GM12878 (cell line): ENCODE measurements around the gene ANKRD50. TPM values are rescaled to one million over a fixed set of nuclear protein-coding genes. Genes with fewer than 3 reads are reported as not detected.

Source experiments
- ATAC-seq: fragments of 200-7000 bp; cut with Tn5 transposase; 3 replicates; pipeline ENCODE4 v1.9.1; 2020; ENCODE audit warnings: mild to moderate bottlenecking, moderate library complexity
- BruUV-seq: library from RNA; stranded (reverse); fragments of 400-500 nt; replicated peaks from 2 replicates; lab custom pipeline; 2021; lab: Mats Ljungman, UMichigan
- CTCF ChIA-PET: fragments of 300-600 bp; sonication (Branson Sonifier 250); formaldehyde crosslinking; extraction: SDS; loops from one replicate; lab custom pipeline; 2021; ENCODE audit warnings: inconsistent platforms; lab: Yijun Ruan, JAX
- POLR2A ChIA-PET: fragments of 350-600 bp; formaldehyde crosslinking; extraction: SDS; loops from one replicate; lab custom pipeline; 2021; ENCODE audit warnings: inconsistent platforms; lab: Charles Lee
- RAD21 ChIA-PET: fragments of 300-600 bp; sonication (Branson Sonifier 250); formaldehyde crosslinking; loops from one replicate; lab custom pipeline; 2023; ENCODE audit warnings: antibody characterized with exemption; ENCODE audit not compliant: unreplicated experiment; lab: Charles Lee
- SMC1A ChIA-PET: fragments of 300-600 bp; sonication (Branson Sonifier 250); formaldehyde crosslinking; loops from one replicate; lab custom pipeline; 2023; ENCODE audit not compliant: unreplicated experiment, uncharacterized antibody; lab: Charles Lee
- DNase-seq: peaks from one replicate; pipeline ENCODE4 v3.0.0-alpha.2; 2011; ENCODE audit warnings: low read depth, low spot score
- FAIRE-seq: peaks from 3 replicates; lab custom pipeline; 2011; peaks lifted over from hg19 to GRCh38; lab: Jason Lieb, UNC
- H2AFZ ChIP-seq: 2 replicates; pipeline ENCODE4 v1.6.0; 2011; ENCODE audit warnings: low read depth, low read length, control low read depth; ENCODE audit not compliant: control insufficient read depth
- H3K27ac ChIP-seq: 2 replicates; pipeline ENCODE4 v1.5.1; 2011; ENCODE audit warnings: control low read depth; ENCODE audit not compliant: control insufficient read depth, insufficient read depth
- H3K27me3 ChIP-seq, 2 experiments: replicated peaks in 1 of 2; 2 replicates each; pipeline versions ENCODE4 v1.6.0 to v1.6.1; 2011; ENCODE audit warnings: low read length in 1 of 2; ENCODE audit not compliant: control insufficient read depth in 2 of 2, insufficient read depth in 2 of 2
- H3K36me3 ChIP-seq, 2 experiments: 2 replicates each; pipeline ENCODE4 v1.5.1; 2011; ENCODE audit warnings: low read length in 1 of 2; ENCODE audit not compliant: control insufficient read depth in 2 of 2, insufficient read depth in 2 of 2
- H3K4me1 ChIP-seq: 2 replicates; pipeline ENCODE4 v1.6.1; 2011; ENCODE audit warnings: mild to moderate bottlenecking, low read length, moderate library complexity, mixed read lengths; ENCODE audit not compliant: control insufficient read depth, insufficient read depth
- H3K4me2 ChIP-seq: 2 replicates; pipeline ENCODE4 v1.6.0; 2011; ENCODE audit warnings: control low read depth; ENCODE audit not compliant: control insufficient read depth, insufficient read depth
- H3K4me3 ChIP-seq: fragments of 200-600 bp; sonication (generic); 2 replicates; pipeline ENCODE4 v1.5.1; 2016
- H3K79me2 ChIP-seq: 2 replicates; pipeline ENCODE4 v1.6.0; 2011; ENCODE audit warnings: low read length; ENCODE audit not compliant: control insufficient read depth, insufficient read depth
- H3K9ac ChIP-seq: 2 replicates; pipeline ENCODE4 v1.8.0; 2011; ENCODE audit warnings: low read length, control low read depth, mixed read lengths; ENCODE audit not compliant: control insufficient read depth, insufficient read depth
- H3K9me3 ChIP-seq: replicated peaks from 3 replicates; pipeline ENCODE4 v1.5.1; 2011; ENCODE audit warnings: mild to moderate bottlenecking, low read length; ENCODE audit not compliant: control insufficient read depth, insufficient read depth
- H4K20me1 ChIP-seq: 2 replicates; pipeline ENCODE4 v1.6.0; 2011; ENCODE audit not compliant: control insufficient read depth, insufficient read depth
- BMI1 ChIP-seq: fragments of 450-650 bp; IDR thresholded peaks from 2 replicates; pipeline ENCODE4 v1.6.1; 2016; ENCODE audit warnings: mild to moderate bottlenecking, moderate library complexity, borderline replicate concordance
- FOXK2 ChIP-seq: fragments of 450-650 bp; IDR thresholded peaks from 2 replicates; pipeline ENCODE4 v1.6.1; 2017; ENCODE audit warnings: mild to moderate bottlenecking, moderate library complexity
- IKZF1 ChIP-seq: fragments of 450-650 bp; conservative IDR thresholded peaks from 2 replicates; pipeline ENCODE4 v1.6.1; 2017; ENCODE audit warnings: antibody characterized with exemption, mild to moderate bottlenecking
- IKZF2 ChIP-seq, 2 experiments: fragments of 450-650 bp; IDR thresholded peaks; 2 replicates each; pipeline ENCODE4 v1.6.1; 2017; ENCODE audit warnings: mild to moderate bottlenecking in 2 of 2, moderate library complexity in 2 of 2
- KDM1A ChIP-seq: fragments of 200-600 bp; sonication (generic); IDR thresholded peaks from 2 replicates; pipeline ENCODE4 v1.6.1; 2016; ENCODE audit warnings: borderline replicate concordance
- MTA2 ChIP-seq: fragments of 450-650 bp; IDR thresholded peaks from 2 replicates; pipeline ENCODE4 v1.6.1; 2016; ENCODE audit warnings: low read depth, mild to moderate bottlenecking, moderate library complexity
- POU2F2 ChIP-seq: IDR thresholded peaks from 3 replicates; pipeline ENCODE4 v1.6.1; 2011; ENCODE audit warnings: low read depth, mild to moderate bottlenecking, low read length, borderline replicate concordance
- RAD51 ChIP-seq: fragments of 450-650 bp; IDR thresholded peaks from 2 replicates; pipeline ENCODE4 v1.6.1; 2016; ENCODE audit warnings: moderate library complexity, mild to moderate bottlenecking, inconsistent platforms
- STAT3 ChIP-seq: IDR thresholded peaks from 2 replicates; pipeline ENCODE4 v1.6.1; 2011; ENCODE audit warnings: low read depth, low read length, improper control_type of control experiment
- TCF3 ChIP-seq: IDR thresholded peaks from 2 replicates; pipeline ENCODE4 v1.6.1; 2012; ENCODE audit warnings: low read depth, mild to moderate bottlenecking, low read length, borderline replicate concordance; ENCODE audit not compliant: insufficient read depth
- WGBS: methylation state at CpG from one replicate; pipeline ENCODE4 v1.1.6; 2016; ENCODE audit warnings: low lambda C conversion rate; ENCODE audit not compliant: insufficient replicate concordance, insufficient coverage; ENCODE audit errors: missing lambda C conversion rate; 5-methylcytosine and 5-hydroxymethylcytosine counted together
- in situ Hi-C: fragments of 300-500 bp; cut with MboI; formaldehyde crosslinking; loops from 9 replicates; pipeline ENCODE4 v1.14.3; 2018; ENCODE audit warnings: mixed read lengths
- intact Hi-C: fragments of 100-400 bp; cut with micrococcal nuclease; formaldehyde crosslinking; loops from one replicate; pipeline ENCODE4 v1.14.2; 2022; ENCODE audit not compliant: unreplicated experiment
- polyA plus RNA-seq, 11 experiments: library from polyadenylated mRNA; depleted of rRNA in 4 of 11; unstranded in 6 of 11; stranded (reverse) in 5 of 11; fragments of >200 nt; fragmentation: Nextera tagmentation in 4 of 11; fragmentation: Illumina TruSeq in 1 of 11; extraction: Ambion mirVana in 4 of 11; extraction: Trizol in 1 of 11; gene quantifications; 1 replicate in 1 of 11; 2 replicates in 10 of 11; pipeline versions ENCODE4 v1.2.1 to v1.2.3, GENCODE V29; 2011 to 2016; ENCODE audit warnings: inconsistent platforms in 2 of 11, missing spikeins in 2 of 11, low read depth in 1 of 11
- total RNA-seq, 4 experiments: library from RNA; depleted of rRNA in 3 of 4; stranded (reverse); fragments of >200 nt in 3 of 4; fragmentation: Illumina TruSeq in 1 of 4; extraction: Trizol in 1 of 4; gene quantifications; 2 replicates each; pipeline versions ENCODE4 v1.2.1 to v1.2.3, GENCODE V29; 2013 to 2021
- TF ChIP-seq, protein P1 (sequence below): fragments of 450-650 bp; formaldehyde crosslinking; IDR thresholded peaks from 2 replicates; pipeline ENCODE4 v1.4.0; 2020; ENCODE audit warnings: mild to moderate bottlenecking, moderate library complexity
- TF ChIP-seq, protein P2 (sequence below): fragments of 150-350 bp; IDR thresholded peaks from 2 replicates; pipeline ENCODE4 v1.6.1; 2016; ENCODE audit warnings: low read depth, low read length
- TF ChIP-seq, protein P3 (sequence below): fragments of 450-650 bp; IDR thresholded peaks from 2 replicates; pipeline ENCODE4 v1.6.1; 2017; ENCODE audit warnings: mild to moderate bottlenecking, low read depth, inconsistent platforms; ENCODE audit not compliant: poor library complexity, severe bottlenecking
- TF ChIP-seq, protein P4 (sequence below): IDR thresholded peaks from 2 replicates; pipeline ENCODE4 v1.6.1; 2011; ENCODE audit warnings: borderline replicate concordance, low read depth, mild to moderate bottlenecking, moderate library complexity, mixed read lengths, low read length; ENCODE audit not compliant: insufficient read depth; ENCODE audit errors: extremely low read length

The ANKRD50 gene
- total and polyA plus RNA-seq, 10 of the 15 experiments (the other 5 are each of a cell fraction or from before 2014, with no cell fraction given) = under 0.01 to 0.10 (median 0.03) TPM; not detected in 1

DNA sequence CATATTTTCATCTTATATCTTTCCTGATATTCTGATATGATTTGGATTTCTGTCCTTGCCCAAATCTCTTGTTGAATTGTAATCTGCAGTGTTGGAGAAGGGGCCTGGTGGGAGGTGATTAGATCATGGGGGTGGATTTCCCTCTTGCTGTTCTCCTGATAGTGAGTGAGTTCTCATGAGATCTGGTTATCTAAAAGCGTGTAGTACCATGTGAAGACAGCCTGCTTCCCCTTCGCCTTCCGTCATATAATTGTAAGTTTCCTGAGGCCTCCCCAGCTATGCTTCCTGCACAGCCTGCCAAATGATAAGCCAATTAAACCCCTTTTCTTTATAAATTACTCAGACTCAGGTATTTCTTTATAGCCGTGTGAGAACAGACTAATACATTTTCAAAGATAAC is 77.2 kb downstream of the ANKRD50 start:
- no TSS peak for BruUV-seq
- ATAC-seq (no peak), FAIRE-seq (no peak), DNase-seq (no peak)
- RAD21 ChIA-PET = no interaction called here
- WGBS = 47% methylated on average over 4 of the region's 4 CpGs
- TF ChIP-seq POU2F2 = no peak
- no peak for TF ChIP-seq KDM1A
- TF ChIP-seq, protein P1, sequence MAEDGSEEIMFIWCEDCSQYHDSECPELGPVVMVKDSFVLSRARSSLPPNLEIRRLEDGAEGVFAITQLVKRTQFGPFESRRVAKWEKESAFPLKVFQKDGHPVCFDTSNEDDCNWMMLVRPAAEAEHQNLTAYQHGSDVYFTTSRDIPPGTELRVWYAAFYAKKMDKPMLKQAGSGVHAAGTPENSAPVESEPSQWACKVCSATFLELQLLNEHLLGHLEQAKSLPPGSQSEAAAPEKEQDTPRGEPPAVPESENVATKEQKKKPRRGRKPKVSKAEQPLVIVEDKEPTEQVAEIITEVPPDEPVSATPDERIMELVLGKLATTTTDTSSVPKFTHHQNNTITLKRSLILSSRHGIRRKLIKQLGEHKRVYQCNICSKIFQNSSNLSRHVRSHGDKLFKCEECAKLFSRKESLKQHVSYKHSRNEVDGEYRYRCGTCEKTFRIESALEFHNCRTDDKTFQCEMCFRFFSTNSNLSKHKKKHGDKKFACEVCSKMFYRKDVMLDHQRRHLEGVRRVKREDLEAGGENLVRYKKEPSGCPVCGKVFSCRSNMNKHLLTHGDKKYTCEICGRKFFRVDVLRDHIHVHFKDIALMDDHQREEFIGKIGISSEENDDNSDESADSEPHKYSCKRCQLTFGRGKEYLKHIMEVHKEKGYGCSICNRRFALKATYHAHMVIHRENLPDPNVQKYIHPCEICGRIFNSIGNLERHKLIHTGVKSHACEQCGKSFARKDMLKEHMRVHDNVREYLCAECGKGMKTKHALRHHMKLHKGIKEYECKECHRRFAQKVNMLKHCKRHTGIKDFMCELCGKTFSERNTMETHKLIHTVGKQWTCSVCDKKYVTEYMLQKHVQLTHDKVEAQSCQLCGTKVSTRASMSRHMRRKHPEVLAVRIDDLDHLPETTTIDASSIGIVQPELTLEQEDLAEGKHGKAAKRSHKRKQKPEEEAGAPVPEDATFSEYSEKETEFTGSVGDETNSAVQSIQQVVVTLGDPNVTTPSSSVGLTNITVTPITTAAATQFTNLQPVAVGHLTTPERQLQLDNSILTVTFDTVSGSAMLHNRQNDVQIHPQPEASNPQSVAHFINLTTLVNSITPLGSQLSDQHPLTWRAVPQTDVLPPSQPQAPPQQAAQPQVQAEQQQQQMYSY (CRISPR knock-in tag) = no peak
- TF ChIP-seq IKZF1 = no peak
- no peak for TF ChIP-seq TCF3
- TF ChIP-seq, protein P2, sequence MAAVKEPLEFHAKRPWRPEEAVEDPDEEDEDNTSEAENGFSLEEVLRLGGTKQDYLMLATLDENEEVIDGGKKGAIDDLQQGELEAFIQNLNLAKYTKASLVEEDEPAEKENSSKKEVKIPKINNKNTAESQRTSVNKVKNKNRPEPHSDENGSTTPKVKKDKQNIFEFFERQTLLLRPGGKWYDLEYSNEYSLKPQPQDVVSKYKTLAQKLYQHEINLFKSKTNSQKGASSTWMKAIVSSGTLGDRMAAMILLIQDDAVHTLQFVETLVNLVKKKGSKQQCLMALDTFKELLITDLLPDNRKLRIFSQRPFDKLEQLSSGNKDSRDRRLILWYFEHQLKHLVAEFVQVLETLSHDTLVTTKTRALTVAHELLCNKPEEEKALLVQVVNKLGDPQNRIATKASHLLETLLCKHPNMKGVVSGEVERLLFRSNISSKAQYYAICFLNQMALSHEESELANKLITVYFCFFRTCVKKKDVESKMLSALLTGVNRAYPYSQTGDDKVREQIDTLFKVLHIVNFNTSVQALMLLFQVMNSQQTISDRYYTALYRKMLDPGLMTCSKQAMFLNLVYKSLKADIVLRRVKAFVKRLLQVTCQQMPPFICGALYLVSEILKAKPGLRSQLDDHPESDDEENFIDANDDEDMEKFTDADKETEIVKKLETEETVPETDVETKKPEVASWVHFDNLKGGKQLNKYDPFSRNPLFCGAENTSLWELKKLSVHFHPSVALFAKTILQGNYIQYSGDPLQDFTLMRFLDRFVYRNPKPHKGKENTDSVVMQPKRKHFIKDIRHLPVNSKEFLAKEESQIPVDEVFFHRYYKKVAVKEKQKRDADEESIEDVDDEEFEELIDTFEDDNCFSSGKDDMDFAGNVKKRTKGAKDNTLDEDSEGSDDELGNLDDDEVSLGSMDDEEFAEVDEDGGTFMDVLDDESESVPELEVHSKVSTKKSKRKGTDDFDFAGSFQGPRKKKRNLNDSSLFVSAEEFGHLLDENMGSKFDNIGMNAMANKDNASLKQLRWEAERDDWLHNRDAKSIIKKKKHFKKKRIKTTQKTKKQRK = no peak
- TF ChIP-seq RAD51 = no peak
- TF ChIP-seq, protein P3, sequence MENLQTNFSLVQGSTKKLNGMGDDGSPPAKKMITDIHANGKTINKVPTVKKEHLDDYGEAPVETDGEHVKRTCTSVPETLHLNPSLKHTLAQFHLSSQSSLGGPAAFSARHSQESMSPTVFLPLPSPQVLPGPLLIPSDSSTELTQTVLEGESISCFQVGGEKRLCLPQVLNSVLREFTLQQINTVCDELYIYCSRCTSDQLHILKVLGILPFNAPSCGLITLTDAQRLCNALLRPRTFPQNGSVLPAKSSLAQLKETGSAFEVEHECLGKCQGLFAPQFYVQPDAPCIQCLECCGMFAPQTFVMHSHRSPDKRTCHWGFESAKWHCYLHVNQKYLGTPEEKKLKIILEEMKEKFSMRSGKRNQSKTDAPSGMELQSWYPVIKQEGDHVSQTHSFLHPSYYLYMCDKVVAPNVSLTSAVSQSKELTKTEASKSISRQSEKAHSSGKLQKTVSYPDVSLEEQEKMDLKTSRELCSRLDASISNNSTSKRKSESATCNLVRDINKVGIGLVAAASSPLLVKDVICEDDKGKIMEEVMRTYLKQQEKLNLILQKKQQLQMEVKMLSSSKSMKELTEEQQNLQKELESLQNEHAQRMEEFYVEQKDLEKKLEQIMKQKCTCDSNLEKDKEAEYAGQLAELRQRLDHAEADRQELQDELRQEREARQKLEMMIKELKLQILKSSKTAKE = no peak
- no peak for TF ChIP-seq BMI1
- no peak for TF ChIP-seq FOXK2
- TF ChIP-seq IKZF2 (IDR thresholded peaks at IDR 0.05) = no peak
- TF ChIP-seq STAT3 = no peak
- TF ChIP-seq, protein P4, sequence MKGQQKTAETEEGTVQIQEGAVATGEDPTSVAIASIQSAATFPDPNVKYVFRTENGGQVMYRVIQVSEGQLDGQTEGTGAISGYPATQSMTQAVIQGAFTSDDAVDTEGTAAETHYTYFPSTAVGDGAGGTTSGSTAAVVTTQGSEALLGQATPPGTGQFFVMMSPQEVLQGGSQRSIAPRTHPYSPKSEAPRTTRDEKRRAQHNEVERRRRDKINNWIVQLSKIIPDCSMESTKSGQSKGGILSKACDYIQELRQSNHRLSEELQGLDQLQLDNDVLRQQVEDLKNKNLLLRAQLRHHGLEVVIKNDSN = no peak
- no peak for TF ChIP-seq MTA2
- Histone ChIP-seq H2AFZ (no peak overlapping the region), H3K4me2 (no peak overlapping the region), H3K27me3 (no peaks in the 10 kb centered on the region), H3K9me3 (no peaks in the 10 kb centered on the region), H3K27ac (no peak overlapping the region), H3K4me3 (no peak overlapping the region), H3K79me2 (no peaks in the 10 kb centered on the region), H3K36me3 (no peaks in the 10 kb centered on the region), H3K4me1 (no peaks in the 10 kb centered on the region), H3K9ac (no peak overlapping the region), H4K20me1 (no peaks in the 10 kb centered on the region)
- intact Hi-C loops (no loop called here), in situ Hi-C loops (no loop called here)
- POLR2A ChIA-PET = no interaction called here
- CTCF ChIA-PET = no interaction called here
- SMC1A ChIA-PET = no interaction called here
